GM21447 (cell line): ENCODE measurements around the gene ZBTB7C.

Source experiments
- ATAC-seq: cut with Tn5 transposase; IDR thresholded peaks from one replicate; pipeline ENCODE4 v1.9.1; 2021; ENCODE audit not compliant: unreplicated experiment

ZBTB7C gene

GRCh38 chr18:48028696-48029095 is 380.5 kb downstream of the ZBTB7C start:
- ATAC-seq, result no peak

- no peak for ATAC-seq
These were observed 381.1 kb downstream of the ZBTB7C start for GRCh38 chr18:48028081-48028480.

GRCh38 chr18:48027401-48027963 is 381.7 kb downstream of the ZBTB7C start:
- ATAC-seq, result no peak

- no peak for ATAC-seq
These were observed 383.0 kb downstream of the ZBTB7C start for GRCh38 chr18:48026216-48026615.

GRCh38 chr18:48024881-48025660 is 384.1 kb downstream of the ZBTB7C start:
- ATAC-seq, result no peak

- no peak for ATAC-seq
These were observed 385.1 kb downstream of the ZBTB7C start for GRCh38 chr18:48024009-48024512.

GRCh38 chr18:48023334-48024008 is 385.7 kb downstream of the ZBTB7C start:
- ATAC-seq, result no peak

GRCh38 chr18:48022531-48023329 is 386.5 kb downstream of the ZBTB7C start:
- ATAC-seq, result no peak

- no peak for ATAC-seq
These were observed 387.2 kb downstream of the ZBTB7C start for GRCh38 chr18:48022021-48022420.

- ATAC-seq, result no peak
These were observed 387.8 kb downstream of the ZBTB7C start for GRCh38 chr18:48021273-48021914.

- ATAC-seq, result no peak
These were observed 388.6 kb downstream of the ZBTB7C start for GRCh38 chr18:48020337-48021250.

- ATAC-seq, result no peak
These were observed 389.4 kb downstream of the ZBTB7C start for GRCh38 chr18:48019557-48020325.

- ATAC-seq, result no peak
These were observed 390.3 kb downstream of the ZBTB7C start for GRCh38 chr18:48018851-48019250.

- ATAC-seq, result no peak
These were observed 391.5 kb downstream of the ZBTB7C start for GRCh38 chr18:48017635-48018034.

GRCh38 chr18:48013162-48013561 is 396.0 kb downstream of the ZBTB7C start:
- no peak for ATAC-seq

- no peak for ATAC-seq
These were observed 397.2 kb downstream of the ZBTB7C start for GRCh38 chr18:48011926-48012465.

GRCh38 chr18:48010264-48010663 is 398.9 kb downstream of the ZBTB7C start:
- ATAC-seq, result no peak

- no peak for ATAC-seq
These were observed 400.0 kb downstream of the ZBTB7C start for GRCh38 chr18:48009116-48009745.
